Putamen (tissue), 1 donor: ENCODE results near the gene HIPK4.

Source experiments
- DNase-seq: peaks from one replicate; pipeline ENCODE4 v3.0.0-alpha.2; 2016; ENCODE audit warnings: low spot score

The HIPK4 gene

GRCh38 chr19:40366697-40367561 is 23.1 kb downstream of the HIPK4 start:
- DNase-seq: peak; percentile 76

DNA sequence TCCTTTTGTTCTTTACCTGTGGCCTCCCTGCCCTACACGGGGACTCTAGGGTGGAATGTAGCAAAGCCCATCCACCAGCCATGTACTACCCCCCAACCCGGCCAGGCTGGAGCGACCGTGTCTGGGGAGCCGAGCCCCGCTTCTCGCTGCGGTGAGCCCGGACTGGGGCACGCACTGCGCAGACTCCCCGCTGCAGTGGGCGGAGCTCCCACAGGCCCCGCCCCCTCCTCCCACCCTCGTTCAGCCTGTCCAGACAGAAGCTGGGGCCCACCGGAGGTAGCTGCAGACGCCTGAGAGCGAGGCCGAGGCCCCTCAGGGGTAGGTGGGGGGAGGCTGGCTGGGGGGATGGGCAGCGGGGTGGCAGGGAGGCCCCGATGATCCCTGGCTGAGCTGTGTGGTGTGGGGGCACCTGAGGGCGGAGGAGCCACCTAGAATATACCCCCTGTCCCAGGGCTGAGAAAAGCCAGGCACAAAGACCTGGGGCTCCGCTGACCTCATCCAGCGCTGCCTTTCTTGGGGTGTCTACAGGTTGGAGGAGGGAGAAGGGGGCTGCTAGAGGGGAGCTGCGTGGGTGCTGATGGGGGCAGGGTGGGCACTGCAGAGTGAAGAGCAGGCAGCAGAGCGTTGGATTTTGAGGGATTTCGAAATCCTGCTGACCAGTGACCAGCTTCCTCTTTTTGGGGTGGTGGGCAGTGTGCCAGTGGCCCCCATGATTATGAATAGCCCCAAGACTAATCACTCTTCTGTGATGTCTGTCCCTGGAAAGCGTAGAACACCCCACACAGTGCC is 24.2 kb downstream of the HIPK4 start:
- peak; percentile 68 for DNase-seq

- no peak for DNase-seq
Observed at GRCh38 chr19:40365010-40365409, 25.0 kb downstream of the HIPK4 start.

GRCh38 chr19:40363069-40363468 is 26.9 kb downstream of the HIPK4 start:
- DNase-seq: no peak

- DNase-seq: no peak
Observed at GRCh38 chr19:40362160-40362559, 27.8 kb downstream of the HIPK4 start.

DNA sequence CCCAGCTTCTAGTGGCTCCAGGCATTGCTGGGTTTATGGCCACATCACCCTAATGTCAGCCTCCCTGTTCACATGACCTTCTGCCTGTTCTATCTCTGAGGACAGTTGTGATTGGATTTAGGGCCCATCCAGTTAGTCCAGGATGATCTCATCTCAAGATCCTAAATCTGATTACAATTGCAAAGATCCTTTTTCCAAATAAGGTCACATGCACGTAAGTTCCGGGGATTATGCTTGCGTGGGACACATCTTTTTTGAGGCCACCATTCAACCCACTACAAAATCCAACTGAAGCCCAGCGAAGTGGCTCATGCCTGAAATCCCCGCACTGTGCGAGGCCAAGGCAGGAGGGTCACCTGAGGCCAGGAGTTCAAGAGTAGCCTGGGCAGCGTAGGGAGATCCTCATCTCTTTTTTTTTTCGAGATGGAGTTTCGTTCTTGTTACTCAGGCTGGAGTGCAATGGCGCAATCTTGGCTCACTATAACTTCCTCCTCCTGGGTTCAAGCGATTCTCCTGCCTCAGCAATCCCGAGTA is 29.2 kb downstream of the HIPK4 start:
- no peak for DNase-seq

- DNase-seq: no peak
Observed at GRCh38 chr19:40360020-40360707, 29.8 kb downstream of the HIPK4 start.

DNA sequence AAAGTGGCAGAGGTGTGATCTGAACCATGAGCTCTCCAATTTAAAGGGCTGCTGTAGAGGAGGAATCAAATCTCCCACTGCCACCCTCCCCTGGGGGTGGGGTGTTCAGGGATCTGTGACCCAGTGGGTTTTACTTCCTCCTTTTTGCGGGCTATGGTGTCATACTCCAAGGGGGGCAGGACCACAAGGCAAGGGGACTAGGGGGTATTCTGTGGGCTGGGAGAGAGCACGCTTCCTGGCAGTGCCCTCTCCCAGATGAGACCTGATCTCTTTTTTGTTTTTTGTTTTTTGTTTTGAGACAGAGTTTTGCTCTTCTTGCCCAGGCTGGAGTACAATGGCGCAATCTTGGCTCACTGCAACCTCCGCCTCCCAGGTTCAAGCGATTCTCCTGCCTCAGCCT is 31.2 kb downstream of the HIPK4 start:
- no peak for DNase-seq

- DNase-seq: no peak
Observed at GRCh38 chr19:40357640-40358039, 32.3 kb downstream of the HIPK4 start.

DNA sequence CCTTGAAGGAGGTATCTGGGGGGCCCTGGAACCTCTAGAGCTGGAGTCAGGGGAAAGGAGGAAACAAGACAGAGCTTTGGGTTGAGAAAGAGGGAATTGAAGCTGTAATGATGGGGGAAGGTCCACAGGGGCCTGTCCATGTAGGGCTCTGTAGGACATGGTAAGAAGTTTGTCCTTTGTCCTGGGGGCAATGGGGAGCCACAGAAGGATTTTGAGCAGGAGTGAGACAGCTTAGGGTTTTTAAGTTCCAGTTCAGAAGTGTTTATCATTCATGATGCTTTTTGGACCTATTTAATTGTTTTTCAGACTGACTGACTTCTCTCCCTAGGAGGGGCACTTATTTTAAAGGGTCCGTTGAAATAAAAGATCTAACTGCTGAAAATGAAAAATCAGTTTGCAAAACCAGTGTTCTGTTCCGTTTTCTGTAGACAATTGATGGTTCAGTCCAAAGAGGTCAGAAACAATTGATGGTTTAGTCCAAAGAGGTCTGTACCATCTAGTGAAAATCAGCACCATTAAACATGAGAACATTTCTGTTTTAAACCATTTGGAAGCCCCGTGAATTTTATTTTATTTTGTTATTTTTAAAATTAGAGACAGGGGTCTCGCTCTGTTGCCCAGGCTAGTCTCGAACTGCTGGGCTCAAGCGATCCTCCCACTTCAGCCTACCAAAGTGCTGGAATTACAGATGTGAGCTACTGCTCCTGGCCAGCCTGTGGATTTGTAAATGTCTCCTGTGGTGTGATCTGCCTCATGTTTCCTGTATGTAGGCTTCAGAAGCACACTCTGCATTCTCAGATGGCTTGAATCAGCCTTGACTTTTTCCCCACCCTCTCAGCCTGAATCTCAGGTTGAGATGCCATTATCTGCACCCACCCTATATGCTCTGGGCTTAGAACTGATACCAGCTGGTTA is 33.0 kb downstream of the HIPK4 start:
- no peak for DNase-seq

DNA sequence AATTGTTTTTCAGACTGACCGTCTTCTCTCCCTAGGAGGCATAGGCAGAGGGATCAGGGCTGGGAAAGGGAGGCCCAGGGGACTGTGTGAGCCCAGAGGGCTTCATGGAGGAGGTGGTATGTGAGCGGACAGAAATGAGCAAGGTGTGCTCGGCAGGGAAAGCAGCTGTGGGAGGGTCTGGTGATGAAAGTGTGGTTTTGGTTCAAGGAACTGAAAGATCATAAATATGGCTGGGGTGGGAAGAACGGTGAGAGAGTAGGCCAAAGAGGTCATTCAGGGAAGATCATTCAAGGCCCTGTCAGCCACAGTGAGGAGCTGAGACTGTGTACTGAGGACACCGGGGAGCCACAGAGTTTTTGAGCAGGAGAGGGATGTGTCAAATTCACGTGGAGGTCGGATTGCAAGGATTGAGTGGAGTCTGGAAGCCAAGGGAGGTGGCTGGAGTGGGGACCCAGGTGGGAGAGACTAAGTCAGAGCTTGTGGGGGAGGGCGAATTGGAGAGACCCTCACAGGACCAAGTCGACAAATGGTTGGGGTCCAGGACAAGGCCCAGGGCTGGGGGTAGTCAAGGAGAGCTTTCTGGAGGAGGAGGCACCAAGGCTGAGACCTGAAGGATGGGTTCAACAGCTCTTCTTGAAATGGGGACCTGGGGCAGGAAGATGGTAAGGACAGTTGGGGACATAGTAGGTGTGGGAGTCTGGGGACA is 33.9 kb downstream of the HIPK4 start:
- DNase-seq: no peak

- DNase-seq: no peak
Observed at GRCh38 chr19:40348961-40349507, 40.9 kb downstream of the HIPK4 start.

DNA sequence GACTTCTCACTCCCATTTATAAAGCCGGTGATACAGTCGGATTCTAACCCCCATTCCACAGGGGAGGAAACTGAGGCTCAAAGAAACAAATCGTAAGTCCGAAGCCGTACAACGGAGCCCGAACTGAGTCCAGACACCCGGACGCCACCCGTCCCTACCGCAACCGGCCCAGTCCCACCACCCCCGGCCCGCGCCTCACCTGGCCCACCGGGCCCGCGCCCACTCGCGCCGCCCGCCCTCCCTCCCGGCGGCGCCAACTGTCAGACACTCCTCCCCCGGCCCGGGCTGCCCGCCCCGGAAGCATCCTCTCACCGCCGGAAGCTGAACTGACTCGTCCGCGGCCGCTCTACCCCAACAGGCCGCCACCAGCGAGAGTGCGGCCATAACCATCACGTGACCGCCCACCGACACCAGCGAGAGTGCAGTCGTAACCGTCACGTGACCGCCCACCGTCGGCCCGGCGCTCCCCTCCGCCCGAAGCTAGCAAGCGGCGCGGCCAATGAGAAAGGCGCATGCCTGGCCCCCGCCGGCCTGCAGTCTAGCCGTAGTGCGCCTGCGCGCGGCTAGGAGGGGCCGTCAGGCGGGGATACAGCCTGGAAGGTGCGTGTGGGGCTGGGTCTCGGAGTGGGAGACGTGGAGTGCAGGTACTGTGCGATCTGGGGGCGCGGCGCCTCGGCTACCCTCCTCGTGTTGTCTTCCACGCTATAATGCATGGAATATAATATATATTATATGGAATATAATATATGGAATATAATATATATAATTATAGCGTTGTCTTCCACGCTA is 41.7 kb downstream of the HIPK4 start, which contains the start of the genes C19orf47 and PLD3:
Gene C19orf47, minus strand, starts transcription at position 273 of the 789 bp plus-strand sequence. CDS start 6,540 bp downstream, outside the sequence.
Gene PLD3, plus strand, starts transcription at position 571 of the 789 bp plus-strand sequence. CDS start 17,789 bp downstream, outside the sequence.
- peak; percentile 99 for DNase-seq

GRCh38 chr19:40344422-40344821 is 45.6 kb downstream of the HIPK4 start:
- no peak for DNase-seq

DNA sequence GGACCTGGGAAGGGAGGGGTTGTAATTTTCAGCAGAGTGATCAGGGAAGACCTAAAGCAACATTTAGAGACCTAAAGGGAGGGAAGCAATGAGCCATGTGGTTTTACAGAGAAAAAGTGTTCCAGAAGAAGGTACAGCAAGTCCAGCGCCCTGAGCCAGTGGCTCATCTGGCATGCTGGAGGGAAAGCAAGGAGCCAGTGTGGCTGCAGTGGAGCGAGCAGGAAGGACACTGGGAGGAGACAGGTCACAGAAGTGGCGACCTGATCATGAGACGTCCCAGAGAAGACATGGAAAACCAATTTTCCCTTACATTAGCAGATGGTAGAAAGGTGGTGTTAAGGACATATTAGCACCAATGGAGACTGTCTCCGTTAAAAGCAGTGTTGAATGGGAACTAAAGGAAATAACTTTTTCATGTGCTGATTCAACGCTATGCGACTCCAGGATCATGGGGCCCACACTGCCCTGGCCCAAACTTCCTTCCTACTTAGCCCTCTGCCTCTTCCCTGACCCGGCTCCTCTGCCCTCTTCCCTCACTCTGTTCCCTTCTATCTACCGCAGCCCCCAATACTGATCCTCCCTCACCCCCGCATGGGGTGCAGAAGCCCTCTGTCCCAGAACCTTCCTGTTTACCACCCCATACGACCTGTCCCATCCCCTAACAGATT is 47.2 kb downstream of the HIPK4 start:
- DNase-seq: no peak

DNA sequence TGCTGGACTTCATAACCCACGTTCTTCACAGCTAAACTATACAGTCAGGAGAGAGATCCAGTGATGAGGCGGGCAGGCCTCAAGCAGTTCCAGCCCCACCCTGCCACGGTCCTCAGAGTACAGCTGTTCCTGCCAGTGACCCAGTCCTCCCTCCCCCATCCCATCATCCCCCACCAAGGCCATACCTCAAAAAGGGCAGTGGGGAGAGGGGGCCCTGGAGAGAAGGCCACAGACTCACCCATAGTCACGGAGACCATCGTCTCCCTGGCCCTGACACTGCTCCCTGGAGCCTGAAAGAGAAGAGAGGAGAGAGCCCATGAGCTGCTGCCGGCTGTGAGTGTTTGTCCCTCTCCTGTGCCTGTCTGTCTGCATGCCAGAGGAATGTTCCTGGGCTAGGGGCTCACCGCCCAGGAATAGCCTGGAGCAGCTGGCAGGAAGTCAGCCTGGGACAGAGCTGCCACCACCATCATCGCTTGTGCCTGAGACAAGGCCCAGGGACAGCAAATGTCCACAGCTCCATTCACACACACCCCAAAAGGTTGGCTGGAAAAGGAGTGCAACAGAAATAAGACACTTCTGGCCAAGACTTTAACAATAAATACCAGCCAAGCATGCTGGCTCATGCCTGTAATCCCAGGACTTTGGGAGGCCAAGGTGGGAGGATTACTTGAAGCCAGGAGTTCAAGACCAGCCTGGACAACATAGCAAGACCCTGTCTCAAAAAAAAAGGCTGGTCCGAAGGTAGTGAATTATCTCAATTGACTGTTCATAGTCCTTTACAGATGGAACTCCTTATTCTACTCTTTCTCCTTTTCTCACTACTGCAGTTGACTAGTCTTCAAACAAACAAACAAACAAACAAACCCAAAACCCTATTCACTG is 48.1 kb downstream of the HIPK4 start:
- DNase-seq: no peak

- no peak for DNase-seq
Observed at GRCh38 chr19:40339018-40339728, 50.8 kb downstream of the HIPK4 start.
